ENCODE data around the gene EAF1.
"Not testable (repeated sequence)": the region's sequence is repeated elsewhere in the genome, so short reads cannot be mapped to it uniquely, and the experiment has no call there.

Gene EAF1

GRCh38 chr3:15409239-15409638, 18.2 kb upstream of the EAF1 start:
- DNase-seq, result no peak

- no peak for DNase-seq
Measured at GRCh38 chr3:15409774-15410173, 17.6 kb upstream of the EAF1 start.

- DNase-seq, result not testable (repeated sequence)
Measured at GRCh38 chr3:15410966-15411365, 16.4 kb upstream of the EAF1 start.

GRCh38 chr3:15420871-15421270, 6.5 kb upstream of the EAF1 start:
- no peak for DNase-seq

- no peak for DNase-seq
Measured at GRCh38 chr3:15426579-15427118, 749 bp upstream of the EAF1 start.

GRCh38 chr3:15427981-15428380, 583 bp downstream of the EAF1 start:
- no peak for DNase-seq

GRCh38 chr3:15428539-15428938, 1.1 kb downstream of the EAF1 start:
- DNase-seq, result no peak

GRCh38 chr3:15429080-15429479, 1.7 kb downstream of the EAF1 start:
- no peak for DNase-seq

GRCh38 chr3:15430624-15431023, 3.2 kb downstream of the EAF1 start:
- no peak for DNase-seq

GRCh38 chr3:15431256-15431837, 3.9 kb downstream of the EAF1 start:
- DNase-seq, result no peak

- no peak for DNase-seq
Measured at GRCh38 chr3:15433531-15433930, 6.1 kb downstream of the EAF1 start.

GRCh38 chr3:15434756-15435155, 7.4 kb downstream of the EAF1 start:
- no peak for DNase-seq

- no peak for DNase-seq
Measured at GRCh38 chr3:15436246-15436645, 8.8 kb downstream of the EAF1 start.

GRCh38 chr3:15438983-15439382, 11.6 kb downstream of the EAF1 start:
- DNase-seq, result no peak

GRCh38 chr3:15439476-15439875, 12.1 kb downstream of the EAF1 start:
- DNase-seq, result no peak

- no peak for DNase-seq
Measured at GRCh38 chr3:15440891-15441290, 13.5 kb downstream of the EAF1 start.

GRCh38 chr3:15443826-15444524, 16.6 kb downstream of the EAF1 start:
- no peak for DNase-seq

GRCh38 chr3:15449489-15450224, 22.3 kb downstream of the EAF1 start:
- no peak for DNase-seq

- no peak for DNase-seq
Measured at GRCh38 chr3:15450438-15451215, 23.2 kb downstream of the EAF1 start.

GRCh38 chr3:15451216-15452113, 24.1 kb downstream of the EAF1 start:
- DNase-seq, result no peak

- DNase-seq, result no peak
Measured at GRCh38 chr3:15452156-15452555, 24.8 kb downstream of the EAF1 start.

- DNase-seq, result no peak
Measured at GRCh38 chr3:15452961-15453360, 25.6 kb downstream of the EAF1 start.
